C4-2B (cell line): Measurements from ENCODE around the gene AXIN1.

Experiments
- ZFX ChIP-seq: fragments of 450-650 bp; IDR thresholded peaks from 2 replicates; pipeline ENCODE4 v1.6.1; 2017
- TF ChIP-seq, protein P1 (sequence below): fragments of 450-650 bp; conservative IDR thresholded peaks from 2 replicates; pipeline ENCODE4 v1.5.1; 2017; ENCODE audit warnings: mild to moderate bottlenecking

DNA sequence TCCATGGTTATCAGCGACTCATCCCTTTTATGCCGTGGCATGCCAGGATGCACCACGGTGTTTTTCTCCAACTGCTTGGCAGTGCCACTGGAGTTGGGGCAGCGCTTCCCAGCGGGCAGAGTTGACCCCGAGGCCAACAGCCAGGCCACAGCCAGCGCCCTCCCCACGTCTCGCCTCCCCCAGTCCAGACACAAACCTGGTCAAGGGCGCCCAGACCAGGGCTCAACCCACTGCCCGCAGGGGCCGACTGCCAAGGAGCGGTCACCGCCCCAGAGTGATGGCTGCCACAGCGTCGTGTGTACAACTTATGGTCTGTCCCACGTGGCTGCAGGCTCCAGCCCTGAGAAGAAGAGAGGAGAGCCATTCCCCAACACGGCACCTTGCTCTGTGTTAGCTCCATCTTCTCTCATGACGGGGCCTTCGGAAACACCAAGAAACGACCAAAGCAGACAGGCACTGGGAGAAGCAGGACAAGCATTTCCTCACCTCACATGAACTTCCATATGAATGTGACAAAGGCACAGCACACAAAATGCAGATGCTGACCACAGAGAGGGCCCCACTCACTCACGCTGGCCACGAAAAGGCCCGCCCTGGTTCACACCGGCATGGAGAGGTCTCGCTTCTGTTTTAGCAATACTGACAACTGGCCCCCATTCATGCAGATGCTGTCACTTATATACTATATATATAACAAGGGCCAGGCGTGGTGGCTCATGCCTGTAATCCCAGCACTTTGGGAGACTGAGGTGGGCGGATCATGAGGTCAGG lies 27.0 kb downstream of the AXIN1 start:
- TF ChIP-seq, protein P1, sequence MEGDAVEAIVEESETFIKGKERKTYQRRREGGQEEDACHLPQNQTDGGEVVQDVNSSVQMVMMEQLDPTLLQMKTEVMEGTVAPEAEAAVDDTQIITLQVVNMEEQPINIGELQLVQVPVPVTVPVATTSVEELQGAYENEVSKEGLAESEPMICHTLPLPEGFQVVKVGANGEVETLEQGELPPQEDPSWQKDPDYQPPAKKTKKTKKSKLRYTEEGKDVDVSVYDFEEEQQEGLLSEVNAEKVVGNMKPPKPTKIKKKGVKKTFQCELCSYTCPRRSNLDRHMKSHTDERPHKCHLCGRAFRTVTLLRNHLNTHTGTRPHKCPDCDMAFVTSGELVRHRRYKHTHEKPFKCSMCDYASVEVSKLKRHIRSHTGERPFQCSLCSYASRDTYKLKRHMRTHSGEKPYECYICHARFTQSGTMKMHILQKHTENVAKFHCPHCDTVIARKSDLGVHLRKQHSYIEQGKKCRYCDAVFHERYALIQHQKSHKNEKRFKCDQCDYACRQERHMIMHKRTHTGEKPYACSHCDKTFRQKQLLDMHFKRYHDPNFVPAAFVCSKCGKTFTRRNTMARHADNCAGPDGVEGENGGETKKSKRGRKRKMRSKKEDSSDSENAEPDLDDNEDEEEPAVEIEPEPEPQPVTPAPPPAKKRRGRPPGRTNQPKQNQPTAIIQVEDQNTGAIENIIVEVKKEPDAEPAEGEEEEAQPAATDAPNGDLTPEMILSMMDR = no peak
- TF ChIP-seq ZFX = no peak
